DMS153 treated with DMSO at 0.1 percent for 48 hours (cell line): ENCODE measurements around the gene KLHL29.

Source experiments
- DNase-seq: peaks from one replicate; lab custom pipeline; 2025; ENCODE audit not compliant: unreplicated experiment; lab: John Stamatoyannopoulos, UW

Gene KLHL29

GRCh38 chr2:23468474-23469141 is 83.6 kb downstream of the KLHL29 start:
- no peak for DNase-seq

- no peak for DNase-seq
Observed at GRCh38 chr2:23469142-23469540, 84.2 kb downstream of the KLHL29 start.

GRCh38 chr2:23475036-23475435 is 90.1 kb downstream of the KLHL29 start:
- no peak for DNase-seq

- no peak for DNase-seq
Observed at GRCh38 chr2:23475473-23475872, 90.5 kb downstream of the KLHL29 start.

- DNase-seq: no peak
Observed at GRCh38 chr2:23476786-23477185, 91.8 kb downstream of the KLHL29 start.

- no peak for DNase-seq
Observed at GRCh38 chr2:23477392-23477791, 92.4 kb downstream of the KLHL29 start.

GRCh38 chr2:23478087-23478932 is 93.3 kb downstream of the KLHL29 start:
- DNase-seq: no peak

- no peak for DNase-seq
Observed at GRCh38 chr2:23478933-23479683, 94.1 kb downstream of the KLHL29 start.

GRCh38 chr2:23480957-23481797 is 96.2 kb downstream of the KLHL29 start:
- DNase-seq: no peak

- no peak for DNase-seq
Observed at GRCh38 chr2:23482188-23482587, 97.2 kb downstream of the KLHL29 start.

- DNase-seq: no peak
Observed at GRCh38 chr2:23482607-23483006, 97.6 kb downstream of the KLHL29 start.

GRCh38 chr2:23483791-23484190 is 98.8 kb downstream of the KLHL29 start:
- DNase-seq: no peak

GRCh38 chr2:23484275-23484674 is 99.3 kb downstream of the KLHL29 start:
- DNase-seq: peak; percentile 40

- no peak for DNase-seq
Observed at GRCh38 chr2:23484767-23485166, 99.8 kb downstream of the KLHL29 start.

GRCh38 chr2:23485261-23485660 is 100.3 kb downstream of the KLHL29 start:
- DNase-seq: no peak

- DNase-seq: no peak
Observed at GRCh38 chr2:23485841-23486683, 101.1 kb downstream of the KLHL29 start.

GRCh38 chr2:23486684-23487075 is 101.7 kb downstream of the KLHL29 start:
- DNase-seq: no peak

- no peak for DNase-seq
Observed at GRCh38 chr2:23487735-23488492, 102.9 kb downstream of the KLHL29 start.

- no peak for DNase-seq
Observed at GRCh38 chr2:23488584-23488983, 103.6 kb downstream of the KLHL29 start.
